ENCODE measurements around the gene ZNF764.

ZNF764 gene

DNA sequence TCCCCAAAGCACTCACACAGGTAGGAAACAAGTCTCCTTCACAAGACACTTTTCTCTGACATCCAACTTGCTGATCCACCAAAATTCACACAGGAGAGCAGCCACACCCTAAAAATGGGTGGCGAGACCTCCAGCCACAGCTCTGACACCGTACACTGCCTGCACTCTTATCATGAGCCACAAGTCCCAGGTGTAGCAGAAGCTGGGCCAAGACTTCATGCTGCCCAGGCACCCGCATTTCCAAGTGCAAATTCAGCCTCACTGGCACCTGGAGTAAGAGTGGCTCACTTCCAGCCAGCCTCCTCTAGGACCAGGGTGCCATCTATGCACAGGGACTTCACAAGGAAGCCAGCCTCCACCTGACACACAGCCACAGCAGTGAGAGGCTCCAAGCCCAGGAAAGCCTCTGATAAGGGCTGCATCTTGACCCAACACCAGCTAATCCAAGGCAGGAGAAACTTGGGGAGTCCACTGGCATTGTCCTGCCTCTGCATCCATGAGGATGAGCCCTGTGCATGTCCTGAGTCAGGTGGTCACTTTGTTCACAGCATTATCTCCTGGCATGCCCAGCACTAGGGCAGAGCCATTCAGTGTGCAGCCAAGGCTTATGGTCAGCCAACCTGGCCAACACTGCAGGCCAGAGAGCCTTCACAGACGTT lies 29.2 kb downstream of the ZNF764 start:
- peaks cover 4% of the 10 kb centered on the region for H3K36me3 ChIP-seq (replicated peaks)
- no peak for DNase-seq
- in situ Hi-C loops (cut with HindIII; ENCODE audit: low pct_ligation_motif_present, low sequenced_read_pairs): no loop called here
- TF ChIP-seq CTCF (IDR thresholded peaks at IDR 0.05; ENCODE audit: low read depth, low read length, missing control alignments): no peak
- H3K27me3 ChIP-seq (replicated peaks): no peaks in the 10 kb centered on the region
- no peak overlapping the region for H3K27ac ChIP-seq
- H3K4me3 ChIP-seq (ENCODE audit: low read depth, low read length): no peak overlapping the region

DNA sequence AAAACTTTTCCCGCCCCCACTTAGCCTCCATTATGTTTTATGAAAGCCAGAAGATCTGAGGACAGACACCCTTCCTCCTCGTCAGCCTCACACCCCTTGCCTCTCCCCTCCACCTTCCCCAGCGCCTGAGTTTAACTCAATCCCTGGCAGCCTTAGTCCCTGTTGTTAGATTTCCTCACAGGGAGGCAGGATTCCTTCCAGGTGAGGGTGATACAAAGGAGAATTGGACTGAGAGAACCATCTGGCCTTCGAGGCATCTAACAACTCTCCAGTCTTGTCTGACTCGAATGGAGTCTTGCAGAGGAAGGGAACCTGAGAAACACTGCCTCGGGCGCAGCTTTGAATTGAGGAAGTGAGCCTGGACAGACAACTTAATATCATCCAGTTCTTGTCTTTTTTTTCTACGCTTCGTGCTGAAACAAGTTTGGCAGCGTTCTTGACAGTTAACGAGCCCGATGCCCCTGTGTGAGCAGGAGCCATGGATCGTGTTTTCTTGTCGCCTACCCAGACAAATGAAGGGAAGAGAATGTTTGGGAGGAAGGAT lies 30.5 kb downstream of the ZNF764 start:
- DNase-seq: no peak
- peak overlapping the region; percentile 29 for H3K4me3 ChIP-seq (ENCODE audit: low read depth, low read length)
- in situ Hi-C loops (cut with HindIII; ENCODE audit: low pct_ligation_motif_present, low sequenced_read_pairs): no loop called here
- no peak for TF ChIP-seq CTCF (IDR thresholded peaks at IDR 0.05; ENCODE audit: low read depth, low read length, missing control alignments)
- peaks cover 4% of the 10 kb centered on the region for H3K36me3 ChIP-seq (replicated peaks)
- no peak overlapping the region for H3K27ac ChIP-seq
- no peaks in the 10 kb centered on the region for H3K27me3 ChIP-seq (replicated peaks)

- in situ Hi-C loops (cut with HindIII; ENCODE audit: low pct_ligation_motif_present, low sequenced_read_pairs): no loop called here
- peak; percentile 96 for DNase-seq
- TF ChIP-seq CTCF (IDR thresholded peaks at IDR 0.05; ENCODE audit: low read depth, low read length, missing control alignments): peak; percentile 39
- Histone ChIP-seq H3K4me3 (ENCODE audit: low read depth, low read length) (peak overlapping the region; percentile 75), H3K27me3 (replicated peaks) (no peaks in the 10 kb centered on the region), H3K36me3 (replicated peaks) (peaks cover 4% of the 10 kb centered on the region), H3K27ac (peak overlapping the region; percentile 88)
Observed at GRCh38 chr16:30526823-30527634, 31.1 kb downstream of the ZNF764 start.

- Histone ChIP-seq H3K4me3 (ENCODE audit: low read depth, low read length) (peak within 1 kb of the TSS; percentile 75), H3K27me3 (replicated peaks) (no peaks in the 10 kb centered on the region), H3K36me3 (replicated peaks) (peaks cover 4% of the 10 kb centered on the region), H3K27ac (peak within 1 kb of the TSS; percentile 88)
- DNase-seq: no peak
- TF ChIP-seq CTCF (IDR thresholded peaks at IDR 0.05; ENCODE audit: low read depth, low read length, missing control alignments): no peak
- in situ Hi-C loops (cut with HindIII; ENCODE audit: low pct_ligation_motif_present, low sequenced_read_pairs): no loop called here
Observed at GRCh38 chr16:30526137-30526822, 31.9 kb downstream of the ZNF764 start, which contains the start of gene ZNF768. Gene ZNF768, minus strand, starts transcription at chr16:30526566. Its CDS starts 153 bp downstream, at chr16:30526413.

GRCh38 chr16:30525844-30526136 lies 32.4 kb downstream of the ZNF764 start:
- TF ChIP-seq CTCF (IDR thresholded peaks at IDR 0.05; ENCODE audit: low read depth, low read length, missing control alignments): no peak
- DNase-seq: no peak
- Histone ChIP-seq H3K36me3 (replicated peaks) (peaks cover 4% of the 10 kb centered on the region), H3K27ac (no peak overlapping the region), H3K4me3 (ENCODE audit: low read depth, low read length) (peak overlapping the region; percentile 75), H3K27me3 (replicated peaks) (no peaks in the 10 kb centered on the region)
- in situ Hi-C loops (cut with HindIII; ENCODE audit: low pct_ligation_motif_present, low sequenced_read_pairs): no loop called here
